ENCODE results near the gene ASB4.

GRCh38 chr7:95579318-95579717 is 93.6 kb downstream of the ASB4 start:
- TF ChIP-seq CTCF (IDR thresholded peaks at IDR 0.05; ENCODE audit: insufficient read depth, low read length) (no peak), POLR2AphosphoS5 (IDR thresholded peaks at IDR 0.05; ENCODE audit: low read depth) (no peak), GABPA (IDR thresholded peaks at IDR 0.05; ENCODE audit: low read depth) (no peak)

Measured in HL-60 (cell line).